Measurements from ENCODE around the gene SRRT.

Gene SRRT

DNA sequence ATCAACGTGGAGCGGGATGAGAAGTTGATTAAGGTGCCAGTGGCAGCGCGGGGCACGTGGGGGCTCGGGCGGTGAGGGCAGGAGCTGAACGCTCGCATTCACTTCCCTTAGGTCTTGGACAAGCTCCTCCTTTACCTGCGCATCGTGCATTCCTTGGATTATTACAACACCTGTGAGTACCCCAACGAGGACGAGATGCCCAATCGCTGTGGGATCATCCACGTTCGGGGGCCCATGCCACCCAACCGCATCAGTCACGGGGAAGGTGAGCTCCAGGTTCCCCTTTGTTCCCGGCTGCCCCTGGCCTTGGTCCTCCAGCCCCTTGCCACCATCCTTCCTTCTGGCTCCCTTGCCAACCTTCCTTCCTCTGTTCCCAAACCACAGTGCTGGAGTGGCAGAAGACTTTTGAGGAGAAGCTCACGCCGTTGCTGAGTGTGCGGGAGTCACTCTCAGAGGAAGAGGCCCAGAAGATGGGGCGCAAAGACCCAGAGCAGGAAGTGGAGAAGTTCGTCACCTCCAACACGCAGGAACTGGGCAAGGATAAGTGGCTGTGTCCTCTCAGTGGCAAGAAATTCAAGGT is 12.1 kb downstream of the SRRT start:
- no peak for DNase-seq (ENCODE audit: low spot score)
- H3K36me3 ChIP-seq (ENCODE audit: low read depth): peaks cover 66% of the 10 kb centered on the region
- H3K9me3 ChIP-seq (ENCODE audit: severe bottlenecking): no peaks in the 10 kb centered on the region
- H3K4me3 ChIP-seq (ENCODE audit: severe bottlenecking): no peak overlapping the region
- TF ChIP-seq, protein P1, sequence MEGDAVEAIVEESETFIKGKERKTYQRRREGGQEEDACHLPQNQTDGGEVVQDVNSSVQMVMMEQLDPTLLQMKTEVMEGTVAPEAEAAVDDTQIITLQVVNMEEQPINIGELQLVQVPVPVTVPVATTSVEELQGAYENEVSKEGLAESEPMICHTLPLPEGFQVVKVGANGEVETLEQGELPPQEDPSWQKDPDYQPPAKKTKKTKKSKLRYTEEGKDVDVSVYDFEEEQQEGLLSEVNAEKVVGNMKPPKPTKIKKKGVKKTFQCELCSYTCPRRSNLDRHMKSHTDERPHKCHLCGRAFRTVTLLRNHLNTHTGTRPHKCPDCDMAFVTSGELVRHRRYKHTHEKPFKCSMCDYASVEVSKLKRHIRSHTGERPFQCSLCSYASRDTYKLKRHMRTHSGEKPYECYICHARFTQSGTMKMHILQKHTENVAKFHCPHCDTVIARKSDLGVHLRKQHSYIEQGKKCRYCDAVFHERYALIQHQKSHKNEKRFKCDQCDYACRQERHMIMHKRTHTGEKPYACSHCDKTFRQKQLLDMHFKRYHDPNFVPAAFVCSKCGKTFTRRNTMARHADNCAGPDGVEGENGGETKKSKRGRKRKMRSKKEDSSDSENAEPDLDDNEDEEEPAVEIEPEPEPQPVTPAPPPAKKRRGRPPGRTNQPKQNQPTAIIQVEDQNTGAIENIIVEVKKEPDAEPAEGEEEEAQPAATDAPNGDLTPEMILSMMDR (IDR thresholded peaks at IDR 0.05; ENCODE audit: poor library complexity, severe bottlenecking): no peak
- peak overlapping the region; percentile 86 for H3K27ac ChIP-seq (ENCODE audit: poor library complexity, severe bottlenecking)
- H3K27me3 ChIP-seq (ENCODE audit: insufficient read depth, poor library complexity, severe bottlenecking): no peaks in the 10 kb centered on the region
- ATAC-seq (ENCODE audit: low read depth): no peak
- H3K4me1 ChIP-seq (ENCODE audit: insufficient read depth, poor library complexity, severe bottlenecking): peaks cover 18% of the 10 kb centered on the region

DNA sequence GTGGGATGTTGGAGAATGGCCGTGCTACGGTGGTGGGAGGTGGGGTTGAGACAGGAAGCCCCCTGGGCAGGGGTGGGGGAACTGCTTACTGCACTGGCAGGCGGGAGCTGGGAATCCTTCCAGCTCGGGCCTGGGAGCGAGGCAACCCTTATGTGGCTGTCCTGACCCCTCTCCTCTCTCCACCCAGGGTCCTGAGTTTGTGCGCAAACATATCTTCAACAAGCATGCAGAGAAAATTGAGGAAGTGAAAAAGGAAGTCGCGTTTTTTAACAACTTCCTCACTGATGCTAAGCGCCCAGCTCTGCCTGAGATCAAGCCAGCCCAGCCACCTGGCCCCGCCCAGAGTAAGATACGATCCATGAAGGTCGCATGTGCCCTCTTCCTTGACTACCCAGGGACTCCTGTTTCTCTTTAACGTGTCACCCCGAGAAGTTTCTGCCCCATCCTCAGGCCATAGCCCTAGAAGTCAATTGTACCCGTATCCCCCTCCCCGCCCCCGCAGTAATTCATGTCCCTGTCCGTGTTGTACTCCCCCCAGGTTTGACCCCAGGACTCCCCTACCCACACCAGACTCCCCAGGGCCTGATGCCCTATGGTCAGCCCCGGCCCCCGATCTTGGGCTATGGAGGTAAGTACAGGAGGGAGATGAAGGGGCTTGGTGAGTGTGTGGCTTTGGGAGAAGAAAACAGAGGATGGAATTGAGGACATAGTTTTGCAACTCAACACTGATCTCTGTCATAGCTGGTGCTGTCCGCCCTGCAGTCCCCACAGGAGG is 12.8 kb downstream of the SRRT start:
- ATAC-seq (ENCODE audit: low read depth): no peak

GRCh38 chr7:100888291-100888987 is 13.5 kb downstream of the SRRT start:
- Histone ChIP-seq H3K27ac (ENCODE audit: poor library complexity, severe bottlenecking) (peak overlapping the region; percentile 86), H3K4me1 (ENCODE audit: insufficient read depth, poor library complexity, severe bottlenecking) (peaks cover 18% of the 10 kb centered on the region), H3K27me3 (ENCODE audit: insufficient read depth, poor library complexity, severe bottlenecking) (no peaks in the 10 kb centered on the region), H3K36me3 (ENCODE audit: low read depth) (peaks cover 53% of the 10 kb centered on the region), H3K4me3 (ENCODE audit: severe bottlenecking) (peak overlapping the region; percentile 43), H3K9me3 (ENCODE audit: severe bottlenecking) (no peaks in the 10 kb centered on the region)
- TF ChIP-seq, protein P1 (IDR thresholded peaks at IDR 0.05; ENCODE audit: poor library complexity, severe bottlenecking): no peak
- no peak for ATAC-seq (ENCODE audit: low read depth)
- DNase-seq (ENCODE audit: low spot score): no peak

More for the DNA sequence above, 12.8 kb downstream of the SRRT start:
- no peak for DNase-seq (ENCODE audit: low spot score)
- TF ChIP-seq, protein P1 (IDR thresholded peaks at IDR 0.05; ENCODE audit: poor library complexity, severe bottlenecking): no peak
- Histone ChIP-seq H3K4me3 (ENCODE audit: severe bottlenecking) (no peak overlapping the region), H3K27ac (ENCODE audit: poor library complexity, severe bottlenecking) (peak overlapping the region; percentile 86), H3K27me3 (ENCODE audit: insufficient read depth, poor library complexity, severe bottlenecking) (no peaks in the 10 kb centered on the region), H3K9me3 (ENCODE audit: severe bottlenecking) (no peaks in the 10 kb centered on the region), H3K4me1 (ENCODE audit: insufficient read depth, poor library complexity, severe bottlenecking) (peaks cover 18% of the 10 kb centered on the region), H3K36me3 (ENCODE audit: low read depth) (peaks cover 61% of the 10 kb centered on the region)

GRCh38 chr7:100888988-100889750 is 14.3 kb downstream of the SRRT start, which contains the start of gene UFSP1:
Gene UFSP1 (minus strand): TSS chr7:100889715. CDS start chr7:100889271, 444 bp downstream.
- H3K9me3 ChIP-seq (ENCODE audit: severe bottlenecking): no peaks in the 10 kb centered on the region
- H3K27me3 ChIP-seq (ENCODE audit: insufficient read depth, poor library complexity, severe bottlenecking): no peaks in the 10 kb centered on the region
- peaks cover 18% of the 10 kb centered on the region for H3K4me1 ChIP-seq (ENCODE audit: insufficient read depth, poor library complexity, severe bottlenecking)
- H3K4me3 ChIP-seq (ENCODE audit: severe bottlenecking): peak within 1 kb of the TSS; percentile 43
- TF ChIP-seq, protein P1 (IDR thresholded peaks at IDR 0.05; ENCODE audit: poor library complexity, severe bottlenecking): no peak
- peaks cover 46% of the 10 kb centered on the region for H3K36me3 ChIP-seq (ENCODE audit: low read depth)
- peak within 1 kb of the TSS; percentile 86 for H3K27ac ChIP-seq (ENCODE audit: poor library complexity, severe bottlenecking)
- DNase-seq (ENCODE audit: low spot score) (no peak), ATAC-seq (ENCODE audit: low read depth) (peak; percentile 48)

Data from RWPE2 (cell line).